GM18867 (cell line): Measurements from ENCODE around the gene CFAP65.

ENCODE experiments used
- ATAC-seq: cut with Tn5 transposase; IDR thresholded peaks from one replicate; pipeline ENCODE4 v1.9.1; 2021; ENCODE audit warnings: mild to moderate bottlenecking, moderate library complexity; ENCODE audit not compliant: unreplicated experiment

Gene CFAP65

GRCh38 chr2:219060821-219061791 is 19.8 kb upstream of the CFAP65 start, which contains the start of gene IHH:
TSS of gene IHH (minus strand) at chr2:219060921. CDS start at chr2:219060467, 454 bp downstream.
- ATAC-seq = no peak

GRCh38 chr2:219059725-219060682 is 18.7 kb upstream of the CFAP65 start:
- ATAC-seq = no peak

GRCh38 chr2:219059375-219059724 is 18.0 kb upstream of the CFAP65 start:
- ATAC-seq = no peak

- no peak for ATAC-seq
Observed at GRCh38 chr2:219058541-219059374, 17.4 kb upstream of the CFAP65 start.

GRCh38 chr2:219057709-219058540 is 16.6 kb upstream of the CFAP65 start:
- ATAC-seq = peak; percentile 94

GRCh38 chr2:219056896-219057708 is 15.8 kb upstream of the CFAP65 start:
- no peak for ATAC-seq

GRCh38 chr2:219056176-219056895 is 15.0 kb upstream of the CFAP65 start:
- ATAC-seq = no peak

GRCh38 chr2:219054956-219055903 is 13.9 kb upstream of the CFAP65 start:
- ATAC-seq = no peak

- no peak for ATAC-seq
Observed at GRCh38 chr2:219049282-219049681, 8.0 kb upstream of the CFAP65 start.

GRCh38 chr2:219045937-219046550 is 4.7 kb upstream of the CFAP65 start:
- no peak for ATAC-seq

- ATAC-seq = no peak
Observed at GRCh38 chr2:219042750-219043149, 1.4 kb upstream of the CFAP65 start.

- ATAC-seq = no peak
Observed at GRCh38 chr2:219042157-219042556, 841 bp upstream of the CFAP65 start.

GRCh38 chr2:219038600-219038999 is 2.7 kb downstream of the CFAP65 start:
- no peak for ATAC-seq

- ATAC-seq = no peak
Observed at GRCh38 chr2:219037783-219038499, 3.4 kb downstream of the CFAP65 start.

GRCh38 chr2:219035942-219036341 is 5.4 kb downstream of the CFAP65 start:
- no peak for ATAC-seq

GRCh38 chr2:219034823-219035222 is 6.5 kb downstream of the CFAP65 start:
- ATAC-seq = no peak
